Measurements from ENCODE around the gene RBSN. TPM values are rescaled to one million over a fixed set of nuclear protein-coding genes. Genes with fewer than 3 reads are reported as not detected.

Gene RBSN
- total and polyA plus RNA-seq, 2 of the 4 experiments (the other 2 are of a cell fraction): 8.7 to 33.7 TPM

GRCh38 chr3:15050405-15051092 is 48.4 kb downstream of the RBSN start:
- H2BK20ac ChIP-seq (ENCODE audit: low read depth, low read length): no peak overlapping the region
- no peak overlapping the region for H3K4me3 ChIP-seq (ENCODE audit: insufficient read depth, low read depth, low read length)
- peaks cover 45% of the 10 kb centered on the region for H3K36me3 ChIP-seq (ENCODE audit: control insufficient read depth, insufficient read depth, low read length)
- H3K18ac ChIP-seq (ENCODE audit: low read depth, low read length): no peak overlapping the region
- H3K79me1 ChIP-seq (ENCODE audit: low read depth in 1 of 2, low read length in 2 of 2): peaks cover 31 to 37% of the 10 kb centered on the region in 2 experiments
- dilution Hi-C loops (cut with HindIII; ENCODE audit: low sequenced_read_pairs, unreplicated experiment) (no loop called here), intact Hi-C loops (cut with micrococcal nuclease) (loop anchor here (5.0 kb wide), 1 partner anchor 123 kb away; no protein-coding TSS in a partner anchor), in situ Hi-C loops (cut with MboI; ENCODE audit: low sequenced_read_pairs) (no loop called here)
- no peak overlapping the region for H3K4me2 ChIP-seq (ENCODE audit: low read depth, low read length)
- H3K4me1 ChIP-seq (ENCODE audit: control insufficient read depth, insufficient read depth, low read length): peaks cover 3% of the 10 kb centered on the region; the same call in 1 of the 2 replicates
- no peak overlapping the region for H3K9ac ChIP-seq (ENCODE audit: low read depth, low read length)
- TF ChIP-seq CEBPB (IDR thresholded peaks at IDR 0.05; ENCODE audit: low read depth, low read length) (no peak), MAFK (IDR thresholded peaks at IDR 0.05; ENCODE audit: low read depth, low read length) (no peak), MXI1 (IDR thresholded peaks at IDR 0.05; ENCODE audit: borderline replicate concordance, low read depth, low read length) (no peak), BHLHE40 (IDR thresholded peaks at IDR 0.05; ENCODE audit: low read depth, low read length) (no peak), CTCF (conservative IDR thresholded peaks at IDR 0.05; ENCODE audit: low read depth, low read length) (no peak), FOS (IDR thresholded peaks at IDR 0.05; ENCODE audit: low read depth, low read length) (no peak), POLR2A (IDR thresholded peaks at IDR 0.05; ENCODE audit: low read depth, low read length) (no peak), SMC3 (IDR thresholded peaks at IDR 0.05; ENCODE audit: low read depth, low read length) (no peak), CHD1 (IDR thresholded peaks at IDR 0.05; ENCODE audit: low read depth, low read length) (no peak), ELK1 (IDR thresholded peaks at IDR 0.05; ENCODE audit: borderline replicate concordance, low read depth, low read length) (no peak), MAZ (IDR thresholded peaks at IDR 0.05; ENCODE audit: borderline replicate concordance, low read depth, low read length) (no peak), RAD21 (IDR thresholded peaks at IDR 0.05; ENCODE audit: low read length) (no peak), RFX5 (IDR thresholded peaks at IDR 0.05; ENCODE audit: low read depth, low read length) (no peak), NFE2L2 (IDR thresholded peaks at IDR 0.05; ENCODE audit: low read depth, low read length) (no peak)
- TF ChIP-seq, protein P1, sequence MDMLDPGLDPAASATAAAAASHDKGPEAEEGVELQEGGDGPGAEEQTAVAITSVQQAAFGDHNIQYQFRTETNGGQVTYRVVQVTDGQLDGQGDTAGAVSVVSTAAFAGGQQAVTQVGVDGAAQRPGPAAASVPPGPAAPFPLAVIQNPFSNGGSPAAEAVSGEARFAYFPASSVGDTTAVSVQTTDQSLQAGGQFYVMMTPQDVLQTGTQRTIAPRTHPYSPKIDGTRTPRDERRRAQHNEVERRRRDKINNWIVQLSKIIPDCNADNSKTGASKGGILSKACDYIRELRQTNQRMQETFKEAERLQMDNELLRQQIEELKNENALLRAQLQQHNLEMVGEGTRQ (IDR thresholded peaks at IDR 0.05; ENCODE audit: low read depth, low read length): no peak
- no peak overlapping the region for H2BK120ac ChIP-seq (ENCODE audit: low read depth, low read length)
- H2BK15ac ChIP-seq (ENCODE audit: low read depth, low read length): no peak overlapping the region
- CTCF ChIA-PET: interaction anchor here (0.8 to 1.3 kb wide), 3 partner anchors 10 to 17 kb away, joined by 3 to 4 read pairs (median 3); no protein-coding TSS in a partner anchor
- H4K91ac ChIP-seq (ENCODE audit: insufficient read depth, low read depth, low read length): no peak overlapping the region
- no peak overlapping the region for H4K8ac ChIP-seq (ENCODE audit: low read depth in 2 of 2, low read length in 2 of 2)
- H3K9me3 ChIP-seq (ENCODE audit: control insufficient read depth, insufficient read depth, low read length): no peaks in the 10 kb centered on the region
- ATAC-seq (ENCODE audit: low read depth) (no peak), DNase-seq (no peak)
- no peak overlapping the region for H4K5ac ChIP-seq (ENCODE audit: low read depth, low read length)
- WGBS, 2 experiments (ENCODE audit: extremely low coverage in 2 of 2, insufficient read length in 1 of 2): 100% methylated on average over 1 of the region's 3 CpGs; no CpG with 5 or more reads in 1 of the 2 experiments
- H3K27ac ChIP-seq (ENCODE audit: insufficient read depth, low read length): no peak overlapping the region
- no peak overlapping the region for H2AFZ ChIP-seq (replicated peaks; ENCODE audit: low read length, poor library complexity)
- no peaks in the 10 kb centered on the region for H3K27me3 ChIP-seq (ENCODE audit: control insufficient read depth, insufficient read depth, low read length)
- no peak overlapping the region for H3K14ac ChIP-seq (replicated peaks; ENCODE audit: low read depth, low read length)
- no peak overlapping the region for H2AK9ac ChIP-seq (replicated peaks; ENCODE audit: low read depth, low read length, poor library complexity)
- H2AK5ac ChIP-seq (ENCODE audit: low read depth, low read length): no peak overlapping the region
- H3K56ac ChIP-seq (ENCODE audit: extremely low read depth, insufficient read depth, low read length): no peak overlapping the region
- peaks cover 8% of the 10 kb centered on the region for H4K20me1 ChIP-seq (ENCODE audit: insufficient read depth, low read length)
- BruUV-seq (replicated peaks): no TSS peak
- H3K23ac ChIP-seq (ENCODE audit: low read depth, low read length): no peak overlapping the region
- no peak overlapping the region for H3K4ac ChIP-seq (ENCODE audit: low read depth, low read length)
- no peaks in the 10 kb centered on the region; the same call in 1 of the 2 replicates for H3K9me1 ChIP-seq (ENCODE audit: insufficient read depth, low read length)
- POLR2A ChIA-PET (ENCODE audit: unreplicated experiment): no interaction called here
- H2BK5ac ChIP-seq (ENCODE audit: low read depth, low read length, poor library complexity, severe bottlenecking): no peak overlapping the region

Data from IMR-90 (cell line).